Spinal cord (tissue), 10 donors: ENCODE data around the gene SLCO1A2. TPM values are rescaled to one million over a fixed set of nuclear protein-coding genes. Genes with fewer than 3 reads are reported as not detected.
A peak's percentile ranks its signal among the peaks of the same experiment; 100 is the strongest.

Experiments used
- DNase-seq, 6 donors: peaks; one replicate each; pipeline versions ENCODE4 v3.0.0 to v3.0.0-alpha.2; 2013 to 2015; ENCODE audit warnings: low spot score in 6 of 6, low read depth in 4 of 6
- H3K27ac ChIP-seq: one replicate; pipeline ENCODE4 v1.5.1; 2013; ENCODE audit warnings: low read depth, low read length, control low read depth
- H3K27me3 ChIP-seq: one replicate; pipeline ENCODE4 v1.6.1; 2013; ENCODE audit warnings: low read length; ENCODE audit not compliant: control insufficient read depth, insufficient read depth
- H3K36me3 ChIP-seq: one replicate; pipeline ENCODE4 v1.6.1; 2013; ENCODE audit warnings: low read length; ENCODE audit not compliant: control insufficient read depth, insufficient read depth
- H3K4me1 ChIP-seq: one replicate; pipeline ENCODE4 v1.6.1; 2013; ENCODE audit warnings: low read length; ENCODE audit not compliant: control insufficient read depth, insufficient read depth
- H3K4me3 ChIP-seq: one replicate; pipeline ENCODE4 v1.5.1; 2013; ENCODE audit warnings: low read depth, low read length, control low read depth
- H3K9me3 ChIP-seq: one replicate; pipeline ENCODE4 v1.6.1; 2013; ENCODE audit warnings: low read length; ENCODE audit not compliant: control insufficient read depth, insufficient read depth
- WGBS: methylation state at CpG from one replicate; pipeline ENCODE4 v1.1.5; 2013; ENCODE audit warnings: missing lambda C conversion rate; ENCODE audit not compliant: insufficient coverage; 5-methylcytosine and 5-hydroxymethylcytosine counted together
- polyA plus RNA-seq, 2 donors: library from polyadenylated mRNA; unstranded; fragments of 120-200 nt; gene quantifications; one replicate each; pipeline ENCODE4 v1.2.1, GENCODE V29; 2013; ENCODE audit not compliant: insufficient read length in 2 of 2
- total RNA-seq, 2 donors: library from RNA; depleted of rRNA in 1 of 2; stranded (reverse); fragments of 120-200 nt in 1 of 2; fragments of >200 nt in 1 of 2; gene quantifications; one replicate each; pipeline versions ENCODE4 v1.2.3 to v1.2.4, GENCODE V29; 2013 to 2014
- donor health status: healthy.

Gene SLCO1A2
- total and polyA plus RNA-seq, 4 donors, result 9.4 to 25.8 (median 12.7) TPM

DNA sequence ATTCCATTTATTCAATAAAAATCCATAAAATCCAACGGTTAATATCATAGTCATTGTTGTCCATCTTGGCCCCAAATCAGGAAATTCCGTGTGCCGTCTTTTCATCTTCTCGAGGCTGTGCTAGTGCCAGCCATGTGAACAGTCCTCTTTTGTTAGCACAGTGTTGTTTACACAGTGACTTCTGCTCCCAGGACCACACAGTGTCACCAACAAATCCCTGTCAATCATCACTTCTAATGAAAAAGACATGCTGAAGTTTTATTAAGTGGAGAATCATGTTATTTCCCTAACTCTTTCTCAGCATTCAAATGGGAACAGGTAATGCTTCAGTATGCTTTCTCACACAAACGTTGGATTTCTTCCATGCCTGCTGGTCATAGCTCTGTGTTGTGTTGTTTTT is 1.9 kb upstream of the SLCO1A2 start:
- Histone ChIP-seq H3K36me3 (no peaks in the 10 kb centered on the region), H3K27ac (no peak overlapping the region), H3K4me1 (no peaks in the 10 kb centered on the region), H3K27me3 (no peaks in the 10 kb centered on the region), H3K4me3 (no peak overlapping the region), H3K9me3 (no peaks in the 10 kb centered on the region)
- DNase-seq, result no peak
- WGBS, result 54% methylated on average over 4 of the region's 5 CpGs

DNA sequence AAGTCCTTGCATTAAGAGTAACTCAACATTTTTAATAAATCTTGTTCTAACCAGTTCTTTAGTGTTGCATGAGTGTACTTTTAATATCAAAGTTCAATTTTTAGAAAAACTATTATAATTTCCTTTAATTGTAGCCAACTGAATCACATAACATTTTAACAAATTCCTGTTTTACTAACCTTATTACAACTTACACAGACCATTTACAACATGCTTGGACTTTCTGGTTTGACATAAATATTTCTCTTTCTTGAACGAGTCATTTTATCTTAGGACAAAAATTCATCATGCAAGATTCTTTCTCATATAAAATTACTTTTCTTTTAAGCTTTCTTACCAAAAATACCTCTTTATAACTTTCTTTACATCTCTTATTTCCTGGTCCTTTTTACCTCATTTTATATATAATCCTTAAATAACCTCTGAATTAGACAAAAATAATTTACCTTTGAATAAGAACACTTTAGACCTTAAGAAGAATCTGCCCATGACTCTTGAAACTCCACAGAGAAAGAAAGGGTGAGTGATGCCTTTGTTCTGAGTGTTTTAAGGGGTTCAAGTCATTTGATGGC is 3.9 kb downstream of the SLCO1A2 start:
- Histone ChIP-seq H3K9me3 (peaks cover 8% of the 10 kb centered on the region), H3K27me3 (no peaks in the 10 kb centered on the region), H3K27ac (no peak overlapping the region), H3K4me3 (no peak overlapping the region), H3K36me3 (no peaks in the 10 kb centered on the region), H3K4me1 (no peaks in the 10 kb centered on the region)
- WGBS, result 83% methylated on average over 1 of the region's 1 CpG
- DNase-seq, result no peak

DNA sequence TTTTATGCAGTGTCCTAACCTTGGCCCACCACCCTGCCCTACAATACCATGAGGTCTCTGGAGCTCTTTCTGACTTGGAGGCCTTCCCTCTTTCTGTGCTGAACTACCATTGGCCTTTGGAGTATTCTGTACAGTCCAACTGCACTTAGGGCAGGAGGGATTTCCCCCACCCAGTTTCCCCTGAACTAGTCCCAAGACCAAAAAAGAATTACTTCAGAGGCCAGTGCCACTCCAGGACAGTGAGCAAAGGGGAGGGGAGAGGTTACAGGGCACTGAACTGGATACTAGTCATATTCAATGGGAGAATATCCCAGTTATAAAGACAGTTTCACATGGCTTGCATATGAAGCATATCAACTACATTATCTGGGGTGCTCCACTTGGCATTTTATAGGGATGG is 6.1 kb downstream of the SLCO1A2 start:
- no peak overlapping the region for H3K27ac ChIP-seq
- H3K9me3 ChIP-seq, result peaks cover 8% of the 10 kb centered on the region

DNA sequence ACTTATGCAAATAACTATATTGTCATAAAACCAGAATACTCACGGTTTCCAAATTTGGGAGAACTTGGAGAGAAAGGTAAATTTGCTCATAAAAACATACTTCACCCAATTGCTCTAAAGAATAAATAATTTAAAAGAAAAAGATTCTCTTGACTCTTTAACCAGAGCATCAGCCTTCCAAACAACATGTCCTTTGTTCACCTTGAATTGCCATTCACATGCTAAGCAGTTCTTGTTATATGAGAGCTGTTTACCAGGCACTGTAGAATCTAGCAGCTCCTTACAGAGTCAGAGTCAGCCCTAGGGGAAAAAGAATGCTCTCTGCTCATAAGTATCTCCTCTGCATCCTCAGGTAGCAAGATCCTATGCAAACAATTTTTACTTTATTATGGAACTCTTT is 10.2 kb downstream of the SLCO1A2 start:
- Histone ChIP-seq H3K36me3 (no peaks in the 10 kb centered on the region), H3K4me3 (no peak overlapping the region), H3K27ac (peak overlapping the region; percentile 30), H3K4me1 (no peaks in the 10 kb centered on the region), H3K27me3 (no peaks in the 10 kb centered on the region), H3K9me3 (peaks cover 2% of the 10 kb centered on the region)
- DNase-seq, result peak in 5 of 6 donors; percentile 9 to 70 (median 33)
- WGBS, result no CpG with 5 or more reads among the region's 1 CpG

More for the DNA sequence above, 6.1 kb downstream of the SLCO1A2 start:
- Histone ChIP-seq H3K36me3 (no peaks in the 10 kb centered on the region), H3K4me1 (no peaks in the 10 kb centered on the region), H3K4me3 (no peak overlapping the region), H3K27me3 (no peaks in the 10 kb centered on the region)
- no peak for DNase-seq

GRCh38 chr12:21323736-21324135 is 11.0 kb downstream of the SLCO1A2 start:
- H3K4me1 ChIP-seq, result no peaks in the 10 kb centered on the region
- H3K36me3 ChIP-seq, result no peaks in the 10 kb centered on the region
- DNase-seq, result no peak
- H3K27ac ChIP-seq, result no peak overlapping the region
- H3K9me3 ChIP-seq, result peaks cover 3% of the 10 kb centered on the region
- H3K4me3 ChIP-seq, result no peak overlapping the region
- WGBS, result no CpG with 5 or more reads among the region's 2 CpGs
- no peaks in the 10 kb centered on the region for H3K27me3 ChIP-seq

- DNase-seq, result peak in 1 of 6 donors; percentile 1
- H3K4me1 ChIP-seq, result no peaks in the 10 kb centered on the region
- H3K27ac ChIP-seq, result no peak overlapping the region
- no peak overlapping the region for H3K4me3 ChIP-seq
- H3K9me3 ChIP-seq, result no peaks in the 10 kb centered on the region
- H3K27me3 ChIP-seq, result no peaks in the 10 kb centered on the region
- no peaks in the 10 kb centered on the region for H3K36me3 ChIP-seq
- no CpG with 5 or more reads among the region's 1 CpG for WGBS
These were observed 25.9 kb downstream of the SLCO1A2 start for GRCh38 chr12:21308785-21309184.

- Histone ChIP-seq H3K27me3 (no peaks in the 10 kb centered on the region), H3K27ac (no peak overlapping the region), H3K4me1 (no peaks in the 10 kb centered on the region), H3K9me3 (no peaks in the 10 kb centered on the region), H3K36me3 (no peaks in the 10 kb centered on the region), H3K4me3 (no peak overlapping the region)
- no peak for DNase-seq
- WGBS, result 67% methylated on average over 1 of the region's 1 CpG
These were observed 29.1 kb downstream of the SLCO1A2 start for GRCh38 chr12:21305661-21306060.

DNA sequence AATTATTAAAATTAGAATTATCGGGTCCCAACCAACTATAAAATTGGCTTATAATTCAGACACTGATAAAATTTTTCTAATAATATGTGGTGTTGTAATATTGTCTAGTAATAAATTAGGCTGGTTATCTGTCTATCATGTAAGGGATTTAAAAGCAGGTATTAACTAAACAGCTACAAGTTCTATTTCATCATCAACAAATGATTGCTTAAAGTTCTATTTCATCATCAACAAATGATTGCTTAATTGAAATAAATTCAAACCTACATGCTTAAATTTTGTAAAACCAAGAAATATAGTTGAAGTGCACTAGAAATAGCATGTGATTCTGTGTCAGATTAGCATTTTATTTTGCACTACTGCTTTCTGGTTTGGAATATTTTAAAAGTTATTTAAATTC is 34.1 kb downstream of the SLCO1A2 start:
- no peak for DNase-seq
- Histone ChIP-seq H3K4me3 (no peak overlapping the region), H3K4me1 (no peaks in the 10 kb centered on the region), H3K27me3 (no peaks in the 10 kb centered on the region), H3K27ac (no peak overlapping the region), H3K36me3 (no peaks in the 10 kb centered on the region), H3K9me3 (no peaks in the 10 kb centered on the region)
- no CpG with 5 or more reads among the region's 1 CpG for WGBS

DNA sequence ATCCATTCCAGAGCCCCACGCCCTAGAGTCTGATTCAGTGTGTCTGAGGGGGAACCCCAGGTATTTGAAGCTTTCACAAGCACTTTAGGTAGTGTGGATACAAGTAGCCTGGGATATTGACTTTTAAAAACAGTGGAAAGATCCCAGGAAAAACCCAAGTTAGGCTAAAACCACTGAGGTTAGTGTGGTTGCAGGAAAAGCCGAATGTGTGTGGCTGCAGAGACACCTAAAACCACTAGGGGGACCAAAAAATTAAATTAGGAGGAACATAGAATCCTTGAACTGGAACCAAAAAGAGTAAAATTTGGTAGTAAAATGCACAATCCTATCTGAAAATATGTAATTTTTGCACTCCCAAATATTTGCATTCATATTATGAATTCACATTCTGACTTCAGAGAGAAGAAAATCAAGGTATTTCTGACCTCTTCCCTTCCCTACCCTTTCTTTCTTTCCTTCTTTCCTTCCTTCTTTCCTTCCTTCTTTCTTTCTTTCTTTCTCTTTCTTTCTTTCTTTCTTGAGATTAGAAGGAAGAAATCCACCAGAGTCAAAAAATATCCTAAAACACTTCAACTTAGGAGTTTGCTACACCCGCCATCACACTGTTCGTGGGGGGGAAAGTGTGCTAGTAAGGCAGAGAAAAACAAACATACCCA is 37.8 kb downstream of the SLCO1A2 start:
- Histone ChIP-seq H3K4me3 (no peak overlapping the region), H3K27ac (no peak overlapping the region), H3K4me1 (no peaks in the 10 kb centered on the region), H3K36me3 (no peaks in the 10 kb centered on the region), H3K9me3 (no peaks in the 10 kb centered on the region), H3K27me3 (no peaks in the 10 kb centered on the region)
- WGBS, result 58% methylated on average over 2 of the region's 4 CpGs
- peak in 1 of 6 donors; percentile 14 for DNase-seq

- H3K9me3 ChIP-seq, result no peaks in the 10 kb centered on the region
These were observed 38.4 kb downstream of the SLCO1A2 start for GRCh38 chr12:21296348-21296747.

More at GRCh38 chr12:21296348-21296747, 38.4 kb downstream of the SLCO1A2 start:
- H3K4me3 ChIP-seq, result no peak overlapping the region
- no peaks in the 10 kb centered on the region for H3K36me3 ChIP-seq
- H3K4me1 ChIP-seq, result no peaks in the 10 kb centered on the region
- no peaks in the 10 kb centered on the region for H3K27me3 ChIP-seq
- H3K27ac ChIP-seq, result no peak overlapping the region
- 63% methylated on average over 1 of the region's 1 CpG for WGBS
- DNase-seq, result no peak
